Activated T-helper 1 cell treated with Interleukin-2 at 50 U/mL for 16 hours (primary cell): ENCODE measurements around the gene GPR135.

Source experiments
- DNase-seq: peaks from one replicate; pipeline ENCODE4 v3.0.0-alpha.2; 2020; ENCODE audit warnings: low read depth

The GPR135 gene

GRCh38 chr14:59422069-59422881 lies 42.9 kb downstream of the GPR135 start:
- no peak for DNase-seq

DNA sequence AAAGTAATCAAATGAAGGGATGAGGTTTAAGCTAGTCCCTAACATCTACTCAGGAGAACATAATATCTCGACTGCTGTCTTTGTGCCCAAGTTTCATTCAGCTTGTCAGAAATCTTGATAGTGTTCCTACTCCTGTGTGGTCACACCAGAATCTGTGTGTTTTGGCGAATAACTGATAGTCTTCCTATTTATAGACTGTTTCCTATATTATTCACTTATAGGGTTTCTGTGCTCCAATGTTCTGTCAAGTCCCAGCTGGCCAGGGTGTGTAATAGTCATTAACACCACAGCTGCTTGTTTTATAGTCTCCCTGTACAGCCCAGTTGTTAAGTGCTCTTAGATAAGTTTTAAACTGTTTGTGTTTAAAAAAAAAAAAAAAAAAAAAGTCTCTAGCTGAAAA lies 45.9 kb downstream of the GPR135 start:
- DNase-seq = no peak

DNA sequence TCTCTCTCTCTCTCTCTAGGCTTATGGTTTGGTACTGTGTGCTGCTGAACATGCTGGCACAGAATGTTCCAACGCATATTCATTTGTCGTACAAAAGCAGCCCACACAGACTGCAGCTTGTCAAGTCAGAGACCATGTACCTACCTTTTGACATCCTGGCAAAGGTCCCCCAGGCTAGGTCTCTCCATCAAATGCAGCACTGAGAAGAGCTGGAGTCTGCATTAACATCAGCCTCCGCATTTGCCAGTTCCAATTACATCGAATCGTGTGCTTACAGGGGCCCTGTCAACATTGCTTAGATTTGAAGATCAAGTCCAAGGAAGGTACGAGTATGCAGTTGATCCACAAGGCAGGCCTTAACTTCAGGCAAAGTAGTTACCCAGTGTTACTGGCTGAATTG lies 47.9 kb downstream of the GPR135 start:
- DNase-seq = no peak

- no peak for DNase-seq
Measured at GRCh38 chr14:59415836-59416602, 49.2 kb downstream of the GPR135 start.
